ENCODE measurements around the gene WIPF1.

Gene WIPF1, protein sequence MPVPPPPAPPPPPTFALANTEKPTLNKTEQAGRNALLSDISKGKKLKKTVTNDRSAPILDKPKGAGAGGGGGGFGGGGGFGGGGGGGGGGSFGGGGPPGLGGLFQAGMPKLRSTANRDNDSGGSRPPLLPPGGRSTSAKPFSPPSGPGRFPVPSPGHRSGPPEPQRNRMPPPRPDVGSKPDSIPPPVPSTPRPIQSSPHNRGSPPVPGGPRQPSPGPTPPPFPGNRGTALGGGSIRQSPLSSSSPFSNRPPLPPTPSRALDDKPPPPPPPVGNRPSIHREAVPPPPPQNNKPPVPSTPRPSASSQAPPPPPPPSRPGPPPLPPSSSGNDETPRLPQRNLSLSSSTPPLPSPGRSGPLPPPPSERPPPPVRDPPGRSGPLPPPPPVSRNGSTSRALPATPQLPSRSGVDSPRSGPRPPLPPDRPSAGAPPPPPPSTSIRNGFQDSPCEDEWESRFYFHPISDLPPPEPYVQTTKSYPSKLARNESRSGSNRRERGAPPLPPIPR

DNA sequence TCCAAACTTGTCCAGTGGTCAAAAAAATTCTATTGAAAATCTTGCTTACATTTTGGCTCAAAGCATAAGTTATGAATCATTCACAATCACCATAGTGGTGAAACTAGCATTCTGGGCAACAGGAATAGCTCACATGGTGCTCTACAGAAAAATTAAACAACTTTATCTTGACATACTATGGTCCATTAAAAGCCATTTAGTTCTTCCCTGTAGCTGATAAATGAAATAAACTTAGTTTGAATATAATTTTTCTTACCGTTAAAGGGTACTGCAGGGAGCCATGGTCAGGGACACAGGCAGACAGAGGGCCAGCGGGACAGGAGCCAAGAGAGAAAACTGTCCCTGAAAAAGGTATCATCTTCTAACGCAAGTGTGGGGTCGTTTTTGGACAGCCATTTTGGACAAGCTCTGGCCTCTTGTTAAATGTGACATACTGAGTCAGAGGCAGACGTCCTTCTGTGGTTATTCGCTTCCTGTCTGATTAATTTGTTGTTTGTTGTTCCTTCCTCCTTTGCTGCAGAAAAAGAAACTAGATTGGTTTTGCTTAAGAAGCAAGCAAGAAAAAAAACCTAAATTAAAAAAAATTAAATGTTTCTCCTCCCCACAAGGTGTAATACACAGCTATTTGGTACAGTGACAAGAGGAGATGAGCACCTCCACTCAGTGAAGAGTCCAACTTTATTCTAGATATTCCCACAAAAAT, at the start of gene WIPF1:
Gene WIPF1, minus strand, starts transcription at position 460 of the 703 bp plus-strand sequence. CDS start 12,231 bp downstream, outside the sequence.
- no peak for DNase-seq (ENCODE audit: low read depth in 1 of 2, low spot score in 1 of 2)

DNA sequence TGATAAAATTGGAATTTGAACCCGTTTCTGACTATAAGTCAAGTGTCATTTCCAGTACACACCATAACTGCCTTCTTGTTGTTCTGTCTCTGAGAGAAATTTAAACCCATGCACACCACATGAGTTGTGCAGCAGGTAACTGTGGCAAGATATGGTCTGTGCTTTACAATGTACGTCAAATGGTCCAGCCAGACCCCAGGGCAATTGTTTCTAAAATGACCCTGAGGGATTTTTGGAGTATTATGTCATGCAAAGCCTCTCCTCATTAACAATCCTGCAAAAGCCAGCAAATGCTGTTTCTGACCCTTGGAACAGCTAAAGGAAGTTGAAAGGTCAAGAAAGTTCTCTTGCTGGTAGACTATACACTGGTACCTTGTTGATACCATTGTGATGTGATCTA, 47.7 kb upstream of the WIPF1 start:
- no peak for DNase-seq (ENCODE audit: low read depth in 1 of 2, low spot score in 1 of 2)

DNA sequence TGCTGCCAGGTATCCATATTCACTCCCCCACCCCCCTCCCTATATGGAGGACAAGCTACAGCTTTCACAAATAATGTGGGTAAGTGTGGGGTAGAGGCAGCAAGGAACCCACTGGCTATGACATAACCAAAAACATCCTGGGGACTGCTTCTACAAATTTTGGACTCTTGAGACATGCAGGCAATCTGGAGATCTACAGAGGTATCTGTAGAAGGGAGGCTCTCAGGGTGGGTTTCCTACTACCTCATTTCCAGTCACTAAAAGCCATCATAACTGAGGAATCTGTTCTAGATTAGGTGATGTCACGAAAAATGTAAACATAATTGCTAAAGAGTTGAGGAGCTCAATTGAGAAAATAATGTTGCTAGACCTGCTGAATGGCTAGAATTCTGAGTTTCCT, 46.8 kb upstream of the WIPF1 start:
- DNase-seq (ENCODE audit: low read depth in 1 of 2, low spot score in 1 of 2) = no peak

DNA sequence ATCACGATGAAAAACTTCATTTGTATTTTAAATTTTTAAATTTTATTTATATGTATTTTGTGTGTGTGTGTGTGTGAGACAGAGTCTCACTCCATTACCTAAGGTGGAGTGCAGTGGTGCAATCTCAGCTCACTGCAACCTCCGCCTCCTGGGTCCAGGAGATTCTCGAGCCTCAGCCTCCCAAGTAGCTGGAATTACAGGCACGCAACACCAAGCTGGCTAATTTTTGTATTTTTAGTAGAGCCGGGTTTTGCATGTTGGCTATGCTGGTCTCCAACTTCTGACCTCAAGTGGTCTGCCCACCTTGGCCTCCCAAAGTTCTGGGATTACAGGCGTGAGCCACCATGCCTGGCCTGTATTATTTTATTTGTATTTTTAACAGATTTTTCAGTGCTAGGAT, 45.8 kb upstream of the WIPF1 start:
- DNase-seq (ENCODE audit: low read depth in 1 of 2, low spot score in 1 of 2) = no peak

DNA sequence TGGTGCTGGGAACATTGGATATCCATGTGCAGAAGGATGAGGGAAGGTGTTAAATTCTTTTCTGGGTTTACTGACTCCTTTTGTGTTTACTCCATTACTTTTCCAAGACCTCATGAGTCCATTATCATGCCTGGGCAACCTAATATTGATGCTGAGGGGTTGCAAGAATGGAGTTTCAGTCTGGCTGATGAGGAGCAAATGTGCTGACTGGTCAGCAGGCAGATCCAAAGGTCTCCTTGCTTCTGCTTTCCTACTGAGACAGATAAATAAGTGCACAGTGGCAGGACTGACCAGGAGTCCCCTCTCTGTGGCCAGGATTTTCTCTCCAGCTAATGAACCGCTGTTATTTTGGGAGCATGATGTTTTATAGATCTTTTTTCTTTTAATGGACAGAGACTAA, 43.6 kb upstream of the WIPF1 start:
- no peak for DNase-seq (ENCODE audit: low read depth in 1 of 2, low spot score in 1 of 2)

DNA sequence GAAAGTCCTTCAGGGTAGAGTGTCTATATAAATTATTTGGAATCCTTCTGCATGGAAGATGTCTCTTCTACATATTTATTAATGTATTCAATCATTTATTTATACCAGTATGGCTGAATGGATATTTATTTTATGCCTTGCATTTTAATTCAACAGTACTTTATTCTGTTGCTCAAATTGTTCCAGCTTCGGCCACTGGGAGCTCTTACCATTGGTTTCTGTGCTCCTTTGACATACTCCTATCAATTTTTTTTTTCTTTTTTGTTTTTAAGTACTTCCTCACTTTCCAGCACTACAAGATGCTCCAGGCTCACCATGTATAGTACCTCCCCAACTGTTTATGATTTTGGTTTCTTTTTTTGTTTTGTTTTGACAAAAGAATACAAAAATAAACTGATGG, 39.4 kb upstream of the WIPF1 start:
- no peak for DNase-seq (ENCODE audit: low read depth in 1 of 2, low spot score in 1 of 2)

DNA sequence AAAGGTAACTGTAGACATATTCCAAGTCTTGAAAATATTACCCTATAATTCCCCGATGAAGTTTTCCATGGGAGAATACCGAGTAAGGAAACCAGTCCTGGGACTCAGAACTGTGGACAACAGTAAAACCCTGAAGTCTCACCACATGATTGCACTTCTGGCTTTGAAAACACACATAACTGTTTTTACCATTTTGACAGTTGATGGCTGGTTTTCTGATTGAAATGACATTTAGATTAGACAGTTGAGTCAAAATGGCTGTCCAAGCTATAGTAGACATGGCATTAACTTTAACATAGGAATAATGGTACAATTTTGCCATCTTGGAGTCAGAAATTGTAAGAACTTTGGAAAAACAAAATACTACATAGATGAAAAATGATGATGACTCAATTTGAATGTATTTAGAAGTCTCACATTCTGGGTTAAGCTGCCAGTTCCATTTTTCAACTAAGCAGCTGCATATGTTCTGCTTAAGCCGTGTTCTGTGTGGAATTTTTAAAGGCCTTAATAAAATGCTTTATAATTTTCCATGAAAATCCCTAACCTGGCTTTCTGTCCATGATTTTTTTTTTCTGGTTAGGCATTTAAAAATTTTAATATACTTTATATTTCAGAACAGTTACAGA, 38.3 kb upstream of the WIPF1 start:
- no peak for DNase-seq (ENCODE audit: low read depth in 1 of 2, low spot score in 1 of 2)

DNA sequence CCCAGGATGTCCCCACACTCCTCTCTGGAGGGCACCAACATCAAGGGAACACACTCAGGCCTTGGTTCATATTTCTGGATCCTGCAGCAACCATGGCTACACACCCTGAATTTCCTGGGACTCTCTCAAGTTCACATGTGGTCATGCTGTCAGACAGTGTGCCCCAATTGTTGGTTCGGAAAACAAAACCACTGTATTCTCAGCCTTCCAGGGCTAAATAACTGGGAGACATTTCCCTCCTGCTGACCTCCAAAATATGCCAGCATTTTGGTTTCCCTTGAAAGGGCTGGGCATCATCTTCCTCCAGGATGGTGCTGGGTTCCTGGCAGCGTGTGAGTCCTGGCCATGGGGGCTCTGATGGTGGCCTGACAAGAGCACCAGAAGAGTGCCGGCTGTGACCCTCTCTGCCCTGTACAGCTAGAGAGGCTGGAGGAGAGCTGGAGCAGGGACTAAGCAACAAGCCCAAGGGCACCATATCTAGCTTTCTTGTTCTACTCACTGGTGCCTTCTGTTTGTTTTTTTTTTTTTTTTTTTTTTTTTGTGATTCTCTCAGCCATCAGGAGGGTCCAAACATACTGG, 37.5 kb upstream of the WIPF1 start:
- no peak for DNase-seq (ENCODE audit: low read depth in 1 of 2, low spot score in 1 of 2)

DNA sequence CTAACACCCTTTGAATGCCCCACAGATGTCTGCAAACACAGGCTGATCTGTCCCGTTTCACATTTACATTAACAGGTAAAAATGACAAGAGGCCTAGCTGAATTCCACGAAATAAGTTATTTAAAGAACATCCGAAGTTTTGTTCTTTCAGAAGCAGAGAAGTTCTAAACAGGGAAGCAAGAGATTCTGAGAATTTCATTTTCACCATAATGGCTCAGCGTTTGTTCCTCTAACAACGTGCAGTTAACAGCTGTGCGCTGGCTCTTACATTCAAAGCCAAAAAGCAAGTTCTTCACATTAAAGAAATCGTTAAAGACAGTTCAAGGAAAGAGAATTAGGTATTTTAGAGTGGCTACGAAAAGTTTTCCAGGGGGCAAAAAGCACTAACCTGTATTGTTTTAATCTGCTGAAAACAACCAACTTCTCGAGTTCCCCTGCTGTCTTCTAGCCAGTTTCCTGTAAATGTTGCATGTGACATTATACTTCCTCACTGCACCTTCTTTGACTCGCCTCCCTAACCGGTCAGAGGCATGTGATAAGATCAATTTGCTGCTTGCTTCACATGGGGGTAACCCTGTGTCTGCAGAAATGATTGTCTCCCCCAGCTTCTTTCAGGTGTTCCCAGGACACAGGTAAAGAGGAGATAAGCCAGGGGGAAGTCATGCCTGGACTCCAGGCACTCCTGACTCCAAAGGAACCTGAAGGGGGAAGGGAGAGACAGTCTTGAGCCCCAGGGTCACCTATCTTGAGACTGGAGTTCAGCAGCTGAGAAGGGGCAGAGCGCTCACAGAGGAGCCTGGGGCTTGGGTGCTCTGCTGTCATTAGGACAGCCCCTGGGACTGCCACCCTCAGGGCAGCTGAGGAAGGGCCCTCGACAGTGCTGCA, 36.8 kb upstream of the WIPF1 start:
- peak in 1 of 2 donors; percentile 20 for DNase-seq (ENCODE audit: low read depth in 1 of 2, low spot score in 1 of 2)

DNA sequence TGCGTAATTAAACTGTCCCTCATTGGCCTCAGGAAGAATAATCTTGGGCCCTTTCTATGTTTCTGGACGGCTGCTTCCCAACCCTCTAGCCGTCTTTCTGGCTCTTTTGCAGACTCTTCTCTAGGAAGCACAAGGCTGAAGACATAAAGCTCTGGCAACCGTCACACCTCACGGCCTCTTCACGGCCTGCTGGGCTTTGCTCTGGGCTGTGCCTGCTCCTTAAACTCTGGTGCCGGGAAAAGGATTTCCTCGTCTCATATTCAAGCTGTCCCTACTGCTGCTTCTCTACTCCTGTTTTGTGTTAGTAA, 36.0 kb upstream of the WIPF1 start:
- DNase-seq (ENCODE audit: low read depth in 1 of 2, low spot score in 1 of 2) = no peak

DNA sequence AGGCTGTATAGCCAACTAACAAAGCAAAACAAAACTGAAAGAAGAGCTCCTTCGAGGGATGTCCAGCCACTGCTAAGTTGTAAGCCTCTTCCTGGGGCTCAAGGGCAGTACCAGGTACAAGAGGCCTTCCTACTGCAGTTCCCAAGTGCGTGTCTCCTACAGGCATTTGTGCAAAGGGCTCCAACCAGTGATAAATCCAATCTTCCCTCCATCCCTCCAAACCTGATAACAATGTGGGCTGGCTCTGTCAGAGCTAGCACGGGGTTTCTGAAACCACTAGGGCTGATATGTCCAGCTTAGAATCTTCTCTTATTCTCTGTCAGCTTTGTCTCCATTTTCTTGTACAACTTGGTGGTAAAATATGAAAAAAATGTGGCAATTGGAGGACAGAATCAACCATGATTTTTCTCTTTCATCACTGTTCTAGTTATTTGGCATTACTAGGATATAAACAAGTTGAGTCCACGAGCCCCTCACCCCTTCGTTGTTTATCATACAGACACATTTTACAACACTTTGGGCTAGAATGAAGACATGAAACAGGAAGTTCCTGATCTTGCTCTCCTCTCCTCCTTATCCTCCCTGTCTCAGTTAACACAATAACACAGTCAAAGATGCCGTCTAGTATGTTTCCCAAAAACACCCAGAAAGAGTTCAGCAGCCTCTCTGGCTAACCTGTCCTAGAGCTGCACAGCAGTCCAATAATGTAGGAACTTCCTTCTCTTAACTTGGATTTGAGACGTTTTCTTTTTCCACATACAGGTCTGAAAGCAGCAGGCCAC, 35.4 kb upstream of the WIPF1 start:
- no peak for DNase-seq (ENCODE audit: low read depth in 1 of 2, low spot score in 1 of 2)

DNA sequence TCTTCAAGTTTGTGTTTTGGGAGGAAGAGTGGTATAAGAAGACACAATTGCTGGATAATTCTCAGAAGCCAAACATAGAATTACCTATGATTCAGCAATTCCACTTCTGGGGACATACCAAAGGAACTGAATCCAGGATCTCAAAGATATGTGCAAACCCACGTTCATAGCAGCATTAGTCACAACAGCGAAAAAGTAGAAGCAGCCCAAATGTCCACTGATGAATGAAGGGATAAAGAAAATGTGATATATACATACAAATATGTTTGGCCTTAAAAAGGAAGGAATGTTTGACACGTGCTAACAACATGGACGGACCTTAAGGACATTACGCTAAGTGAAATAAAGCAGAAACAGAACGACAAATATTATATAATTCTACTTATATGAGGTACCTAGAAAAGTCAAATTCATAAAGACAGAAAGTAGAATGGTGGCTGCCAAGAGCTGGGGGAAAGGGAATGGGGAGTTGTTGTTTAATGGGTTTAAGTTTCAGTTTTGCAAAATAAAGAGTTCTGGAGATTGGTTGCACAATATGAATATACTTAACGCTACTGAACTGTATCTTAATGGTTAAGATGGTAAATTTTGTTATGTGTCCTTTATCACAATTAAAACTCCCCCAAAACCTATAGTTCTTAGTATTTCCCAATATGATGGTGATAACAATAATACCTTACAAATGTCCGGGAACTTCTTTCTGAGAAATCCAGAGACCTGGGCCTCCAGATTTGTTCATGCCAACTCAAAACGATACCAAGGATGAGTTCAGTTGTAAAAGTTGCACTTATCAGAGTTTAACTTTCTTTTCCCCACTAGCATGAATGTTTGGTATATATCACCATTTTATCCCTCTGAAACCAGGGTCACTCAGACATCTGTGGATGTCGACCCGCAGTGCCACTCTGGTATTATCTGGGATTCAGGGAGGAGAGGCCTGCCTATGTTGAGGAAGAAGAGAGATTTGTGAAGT, 33.7 kb upstream of the WIPF1 start:
- no peak for DNase-seq (ENCODE audit: low read depth in 1 of 2, low spot score in 1 of 2)

DNA sequence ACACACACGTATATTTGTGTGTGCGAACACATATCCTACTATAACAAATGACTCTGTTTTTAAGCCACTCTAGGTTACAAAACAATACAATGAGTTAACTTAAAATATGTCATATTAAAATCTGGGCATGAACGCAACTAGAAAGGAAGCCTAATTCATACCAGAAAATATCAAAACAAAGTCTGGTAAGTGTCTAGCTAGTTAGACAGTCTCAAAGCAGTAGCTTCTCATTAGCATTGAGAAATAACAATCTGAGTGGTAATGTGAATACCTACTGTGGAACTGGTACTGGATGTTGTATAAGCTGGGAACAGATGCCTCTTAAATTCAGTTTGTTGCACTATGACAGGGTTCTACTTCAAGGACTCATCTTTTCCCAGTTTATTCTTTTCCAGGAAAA, 32.5 kb upstream of the WIPF1 start:
- DNase-seq (ENCODE audit: low read depth in 1 of 2, low spot score in 1 of 2) = no peak

DNA sequence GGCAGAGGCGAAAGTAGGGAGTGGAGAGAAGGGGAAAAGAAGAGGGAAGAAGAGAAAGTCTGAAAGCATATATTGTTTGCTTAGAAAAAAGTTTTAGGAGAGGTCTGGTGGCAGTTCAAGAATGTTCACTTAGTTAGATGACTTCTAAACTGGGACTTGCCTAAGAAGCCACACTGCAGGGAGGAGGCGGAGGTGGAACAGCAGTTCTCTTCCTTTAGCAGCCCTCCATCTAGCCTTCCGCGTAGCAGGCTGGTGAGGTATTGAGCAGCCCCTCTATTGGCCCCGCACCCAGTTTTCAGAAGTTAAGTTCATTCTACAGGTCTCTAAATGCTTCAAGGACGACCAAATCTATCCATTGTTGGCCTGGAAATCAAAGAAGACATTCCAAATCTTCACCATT, 31.9 kb upstream of the WIPF1 start:
- no peak for DNase-seq (ENCODE audit: low read depth in 1 of 2, low spot score in 1 of 2)

DNA sequence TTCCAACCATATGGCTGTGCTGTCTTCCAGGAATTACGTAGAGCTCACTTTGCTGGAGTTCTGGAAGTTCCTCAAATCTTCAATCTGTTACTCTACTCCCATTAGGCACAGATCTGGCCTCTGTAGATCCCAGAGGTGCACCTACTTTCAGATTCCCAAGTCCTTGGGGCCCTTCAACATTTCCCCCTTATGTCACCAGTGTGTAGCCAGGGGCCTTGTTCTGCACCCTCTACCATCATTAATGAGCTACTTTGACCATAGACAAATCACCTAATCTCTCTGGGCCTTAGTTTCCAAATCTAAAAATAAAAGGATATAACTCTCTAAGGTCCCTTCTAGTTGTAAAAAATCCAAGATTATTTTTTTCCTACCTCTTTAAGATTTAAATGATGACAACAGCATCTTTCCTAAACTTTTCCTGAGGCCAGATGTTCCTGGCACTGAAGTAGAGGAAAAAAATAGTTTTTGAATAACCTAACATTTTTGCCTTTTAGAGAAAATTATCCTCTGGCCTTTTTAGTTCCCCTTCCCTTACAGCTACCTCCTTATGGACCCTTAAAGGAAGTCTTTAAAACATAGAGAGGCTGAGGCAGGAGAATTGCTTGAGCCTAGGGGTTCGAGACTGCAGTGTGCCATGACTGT, 31.0 kb upstream of the WIPF1 start:
- DNase-seq (ENCODE audit: low read depth in 1 of 2, low spot score in 1 of 2) = no peak

DNA sequence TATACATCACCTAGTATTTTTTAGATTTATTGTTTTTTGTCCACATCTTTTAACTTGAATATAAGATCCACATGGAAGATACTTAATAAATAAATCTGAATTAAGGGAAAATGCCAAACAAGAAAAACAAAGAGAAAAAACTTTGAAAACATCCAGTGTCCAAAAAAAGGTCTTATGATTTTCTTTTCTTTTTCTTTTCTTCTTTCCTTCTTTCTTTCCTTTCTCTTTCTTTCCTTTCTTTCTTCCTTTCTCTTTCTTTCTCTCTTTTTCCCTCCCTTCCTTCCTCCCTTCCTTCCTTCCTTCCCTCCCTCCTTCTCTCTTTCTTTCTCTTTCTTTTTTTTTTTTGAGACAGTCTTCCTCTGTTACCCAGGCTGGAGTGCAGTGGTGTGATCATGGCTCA, 29.6 kb upstream of the WIPF1 start:
- no peak for DNase-seq (ENCODE audit: low read depth in 1 of 2, low spot score in 1 of 2)

DNA sequence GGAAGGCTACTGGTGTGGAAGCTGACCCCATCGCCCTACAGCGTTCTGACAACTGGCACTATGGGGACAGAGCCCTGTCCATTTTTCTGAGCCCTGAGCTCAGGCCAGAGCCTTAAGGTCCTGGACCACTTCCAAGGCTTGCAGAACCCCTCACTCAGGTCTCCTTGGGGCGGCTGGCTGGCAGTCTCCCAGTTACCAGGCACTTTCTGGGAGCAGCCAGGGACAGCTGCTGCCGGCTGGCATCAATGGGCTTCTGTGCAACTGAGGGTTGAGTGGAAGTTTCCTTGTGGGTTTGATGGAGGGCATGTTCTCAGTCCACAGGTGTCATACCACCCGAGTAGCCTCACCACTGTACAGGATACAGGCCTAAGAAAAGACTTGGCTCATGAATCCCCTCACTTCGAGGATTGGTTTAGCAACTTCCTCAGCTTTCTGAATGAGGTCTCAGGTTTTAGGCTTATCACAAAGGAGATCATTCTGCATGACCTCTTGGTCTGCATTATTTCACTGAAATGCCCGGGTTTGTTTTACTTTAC, 27.4 kb upstream of the WIPF1 start:
- DNase-seq (ENCODE audit: low read depth in 1 of 2, low spot score in 1 of 2) = no peak

DNA sequence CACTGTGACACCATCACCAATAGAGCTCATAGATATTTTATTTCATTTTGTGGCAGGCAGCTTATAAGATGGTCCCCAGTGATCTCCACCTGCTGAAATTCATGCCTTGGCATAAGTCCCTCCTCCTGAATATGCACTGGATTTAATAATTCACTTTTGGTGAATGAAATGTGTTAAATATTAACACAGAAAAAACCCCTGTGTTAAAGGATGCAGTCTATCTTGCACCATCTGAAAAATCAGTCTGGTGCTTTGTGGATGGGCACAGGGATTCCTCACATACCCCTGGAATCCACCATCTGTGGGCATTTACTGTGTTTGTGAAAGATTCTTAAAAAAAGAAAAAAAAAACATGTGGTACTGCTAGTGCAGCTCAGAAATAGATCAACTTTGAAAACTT, 26.1 kb upstream of the WIPF1 start:
- DNase-seq (ENCODE audit: low read depth in 1 of 2, low spot score in 1 of 2) = no peak
